ENCODE measurements around the gene PTGER3. TPM values are rescaled to one million over a fixed set of nuclear protein-coding genes. Genes with fewer than 3 reads are reported as not detected.

The PTGER3 gene
- total RNA-seq, 6 donors from 2014 or later: 0.44 to 4.9 (median 1.4) TPM; not detected in 1

DNA sequence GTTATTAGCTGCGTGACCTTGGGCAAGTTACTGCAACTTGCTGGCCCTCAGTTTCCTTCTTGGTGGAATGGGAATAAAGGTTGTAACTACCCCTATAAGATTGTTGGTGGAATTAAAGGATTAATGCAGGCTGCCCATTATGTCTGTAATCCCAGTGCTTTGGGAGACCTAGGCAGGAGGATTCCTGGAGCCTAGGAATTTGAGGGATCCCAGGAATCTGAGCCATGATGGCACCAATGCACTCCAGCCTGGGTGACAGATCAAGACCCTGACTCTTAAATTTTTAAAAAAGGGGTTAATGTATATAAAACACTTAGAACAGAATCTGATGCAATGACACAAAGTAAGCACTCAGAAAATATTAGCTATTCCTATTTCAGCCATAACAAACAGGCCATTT, 67.3 kb downstream of the PTGER3 start:
- Histone ChIP-seq H3K4me1 (peaks cover 0 to 7% (median 5%) of the 10 kb centered on the region in 4 donors), H3K9me3 (no peaks in the 10 kb centered on the region), H3K27me3 (no peaks in the 10 kb centered on the region), H3K4me3 (no peak overlapping the region), H3K36me3 (no peaks in the 10 kb centered on the region), H3K27ac (no peak overlapping the region)
- WGBS, 2 donors: 83 to 94% methylated on average over 1 of the region's 1 CpG
- ATAC-seq (ENCODE audit: low FRiP score in 2 of 2) (no peak), DNase-seq (no peak)
- no peak for TF ChIP-seq EP300 (IDR thresholded peaks at IDR 0.05)

- Histone ChIP-seq H3K27me3 (no peaks in the 10 kb centered on the region), H3K4me3 (no peak overlapping the region), H3K9me3 (no peaks in the 10 kb centered on the region), H3K27ac (no peak overlapping the region), H3K36me3 (no peaks in the 10 kb centered on the region), H3K4me1 (peaks cover 0 to 7% (median 5%) of the 10 kb centered on the region in 4 donors)
- no peak for DNase-seq
- no peak for TF ChIP-seq POLR2AphosphoS5 (IDR thresholded peaks at IDR 0.05)
- no peak for TF ChIP-seq POLR2A (IDR thresholded peaks at IDR 0.05)
- no peak for TF ChIP-seq EP300 (IDR thresholded peaks at IDR 0.05)
- TF ChIP-seq CTCF (IDR thresholded peaks at IDR 0.05): no peak
- ATAC-seq (ENCODE audit: low FRiP score in 2 of 2): peak in 1 of 2 donors; percentile 63
- 59 to 69% methylated on average over 2 of the region's 2 CpGs for WGBS, 2 donors
These were observed 67.7 kb downstream of the PTGER3 start for GRCh38 chr1:70979881-70980280.

DNA sequence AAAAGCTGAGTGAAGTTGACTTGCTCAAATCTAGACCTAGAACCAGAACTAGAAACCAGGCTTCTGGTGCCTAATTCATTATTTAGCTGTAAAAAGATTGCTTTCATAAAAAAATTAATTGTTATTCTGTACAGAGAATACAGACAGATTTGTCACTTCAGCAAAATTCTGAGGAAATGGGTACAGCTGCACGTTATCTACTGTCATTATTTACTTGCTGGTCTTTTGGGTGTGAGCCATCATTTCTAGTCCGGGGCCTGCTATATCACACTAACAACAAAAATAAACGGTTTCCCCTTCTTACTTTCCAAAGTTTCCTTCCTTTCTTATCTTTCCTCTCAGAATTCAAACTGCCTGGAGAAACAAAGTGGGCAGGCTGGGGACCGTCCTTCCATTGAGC, 68.3 kb downstream of the PTGER3 start:
- H3K4me3 ChIP-seq: no peak overlapping the region
- no peaks in the 10 kb centered on the region for H3K36me3 ChIP-seq
- no peaks in the 10 kb centered on the region for H3K27me3 ChIP-seq
- no peaks in the 10 kb centered on the region for H3K9me3 ChIP-seq
- DNase-seq (no peak), ATAC-seq (ENCODE audit: low FRiP score in 2 of 2) (no peak)
- H3K27ac ChIP-seq: no peak overlapping the region
- H3K4me1 ChIP-seq: peaks cover 0 to 7% (median 5%) of the 10 kb centered on the region in 4 donors
- WGBS, 2 donors: 19 to 20% methylated on average over 4 of the region's 4 CpGs
- TF ChIP-seq POLR2A (IDR thresholded peaks at IDR 0.05) (no peak), EP300 (IDR thresholded peaks at IDR 0.05) (no peak), CTCF (IDR thresholded peaks at IDR 0.05) (no peak), POLR2AphosphoS5 (IDR thresholded peaks at IDR 0.05) (no peak)

- ATAC-seq (ENCODE audit: low FRiP score in 2 of 2) (peak in 1 of 2 donors; percentile 33), DNase-seq (no peak)
- Histone ChIP-seq H3K27ac (no peak overlapping the region), H3K4me1 (peaks cover 0 to 7% (median 5%) of the 10 kb centered on the region in 4 donors), H3K27me3 (no peaks in the 10 kb centered on the region), H3K4me3 (no peak overlapping the region), H3K36me3 (no peaks in the 10 kb centered on the region), H3K9me3 (no peaks in the 10 kb centered on the region)
- WGBS, 2 donors: 61 to 62% methylated on average over 1 of the region's 1 CpG
- no peak for TF ChIP-seq EP300 (IDR thresholded peaks at IDR 0.05)
- no peak for TF ChIP-seq CTCF (IDR thresholded peaks at IDR 0.05)
- TF ChIP-seq POLR2A (IDR thresholded peaks at IDR 0.05): no peak
- no peak for TF ChIP-seq POLR2AphosphoS5 (IDR thresholded peaks at IDR 0.05)
These were observed 69.0 kb downstream of the PTGER3 start for GRCh38 chr1:70978623-70979022.

DNA sequence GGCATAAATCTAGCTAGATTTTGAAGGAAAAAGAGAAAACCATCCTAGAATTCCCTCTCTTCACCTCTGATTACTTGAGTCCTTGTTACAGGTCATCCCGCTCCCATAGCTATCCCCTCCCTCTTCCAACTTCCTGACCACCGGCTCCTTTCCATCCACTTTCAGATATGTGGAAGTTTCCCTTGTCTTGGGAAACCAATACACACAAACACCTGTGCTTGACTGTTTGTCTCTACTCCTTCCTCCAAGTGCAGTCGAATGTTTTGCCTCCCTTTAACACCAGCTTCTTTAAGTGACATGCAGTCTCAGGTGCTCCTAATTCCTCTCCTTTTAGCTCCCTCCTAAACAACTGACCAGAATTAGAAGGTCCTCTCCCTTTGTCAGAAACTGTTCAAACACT, 70.0 kb downstream of the PTGER3 start:
- no peaks in the 10 kb centered on the region for H3K36me3 ChIP-seq
- TF ChIP-seq CTCF (IDR thresholded peaks at IDR 0.05) (no peak), POLR2A (IDR thresholded peaks at IDR 0.05) (no peak), EP300 (IDR thresholded peaks at IDR 0.05) (no peak), POLR2AphosphoS5 (IDR thresholded peaks at IDR 0.05) (no peak)
- H3K4me1 ChIP-seq: peaks cover 0 to 7% (median 5%) of the 10 kb centered on the region in 4 donors
- H3K27ac ChIP-seq: no peak overlapping the region
- DNase-seq (no peak), ATAC-seq (ENCODE audit: low FRiP score in 2 of 2) (no peak)
- H3K27me3 ChIP-seq: no peaks in the 10 kb centered on the region
- WGBS, 2 donors: 53 to 68% methylated on average over 3 of the region's 3 CpGs
- H3K4me3 ChIP-seq: no peak overlapping the region
- H3K9me3 ChIP-seq: no peaks in the 10 kb centered on the region

Measured in upper lobe of left lung (tissue), 6 donors.